Upper lobe of right lung (tissue), 1 donor: Measurements from ENCODE around the gene SYK. TPM values are rescaled to one million over a fixed set of nuclear protein-coding genes. Genes with fewer than 3 reads are reported as not detected.

Source experiments
- ATAC-seq: fragments of 200-7000 bp; cut with Tn5 transposase; one replicate; pipeline ENCODE4 v1.9.1; 2020; ENCODE audit warnings: mild to moderate bottlenecking, moderate library complexity
- DNase-seq: peaks from one replicate; pipeline ENCODE4 v3.0.0-alpha.2; 2020
- H3K27ac ChIP-seq: fragments of 200-600 bp; one replicate; pipeline ENCODE4 v1.8.0; 2022
- H3K27me3 ChIP-seq: fragments of 200-600 bp; one replicate; pipeline ENCODE4 v1.8.0; 2022; ENCODE audit warnings: mild to moderate bottlenecking
- H3K36me3 ChIP-seq: fragments of 200-600 bp; one replicate; pipeline ENCODE4 v1.8.0; 2022
- H3K4me1 ChIP-seq: fragments of 200-600 bp; one replicate; pipeline ENCODE4 v1.8.0; 2022
- H3K4me3 ChIP-seq: fragments of 200-600 bp; one replicate; pipeline ENCODE4 v1.8.0; 2022; ENCODE audit warnings: mild to moderate bottlenecking
- H3K9me3 ChIP-seq: fragments of 200-600 bp; one replicate; pipeline ENCODE4 v1.8.0; 2022
- CTCF ChIP-seq: fragments of 200-600 bp; IDR thresholded peaks from one replicate; pipeline ENCODE4 v1.8.0; 2022; ENCODE audit warnings: antibody characterized with exemption
- intact Hi-C: fragments of 100-400 bp; cut with DNase I; formaldehyde crosslinking; loops from one replicate; pipeline ENCODE4 v1.11.0; 2022
- total RNA-seq: library from RNA; stranded (reverse); fragmentation: NEBNext Ultra II Directional; extraction: Animal tissue kit (Norgen Biotek cat#: 25700); gene quantifications from one replicate; pipeline ENCODE4 v1.2.1, GENCODE V29; 2021
- donor health status: DM: no; HTN: yes; CAD: no; lungs with severe emphysema.

Gene SYK
- total RNA-seq, 1 donor from 2014 or later, result 63.8 TPM

DNA sequence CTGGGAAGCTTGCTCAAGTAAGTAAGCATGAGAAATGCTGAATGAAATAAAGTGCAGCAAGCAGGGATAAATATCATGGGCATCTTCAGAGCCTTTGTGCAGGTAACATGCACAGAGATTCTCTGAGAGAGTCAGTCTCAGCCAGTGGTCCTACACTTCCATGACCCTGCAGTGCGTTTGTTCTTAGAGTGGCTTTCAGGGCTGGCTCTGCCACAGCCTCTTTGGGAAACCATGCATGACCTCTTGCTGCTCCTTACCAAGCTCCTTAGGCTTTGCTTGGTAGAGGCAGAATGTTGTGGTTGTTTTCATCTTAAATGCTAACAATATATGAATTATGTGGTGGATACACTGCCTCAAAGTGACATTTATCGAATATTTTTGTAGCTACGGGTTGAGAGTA is 5.4 kb downstream of the SYK start:
- H3K9me3 ChIP-seq, result no peaks in the 10 kb centered on the region
- intact Hi-C loops, result no loop called here
- no peaks in the 10 kb centered on the region for H3K36me3 ChIP-seq
- H3K27ac ChIP-seq, result no peak overlapping the region
- no peak for DNase-seq
- no peak for ATAC-seq
- no peak overlapping the region for H3K4me3 ChIP-seq
- no peaks in the 10 kb centered on the region for H3K4me1 ChIP-seq
- TF ChIP-seq CTCF, result no peak
- peaks cover 3% of the 10 kb centered on the region for H3K27me3 ChIP-seq

DNA sequence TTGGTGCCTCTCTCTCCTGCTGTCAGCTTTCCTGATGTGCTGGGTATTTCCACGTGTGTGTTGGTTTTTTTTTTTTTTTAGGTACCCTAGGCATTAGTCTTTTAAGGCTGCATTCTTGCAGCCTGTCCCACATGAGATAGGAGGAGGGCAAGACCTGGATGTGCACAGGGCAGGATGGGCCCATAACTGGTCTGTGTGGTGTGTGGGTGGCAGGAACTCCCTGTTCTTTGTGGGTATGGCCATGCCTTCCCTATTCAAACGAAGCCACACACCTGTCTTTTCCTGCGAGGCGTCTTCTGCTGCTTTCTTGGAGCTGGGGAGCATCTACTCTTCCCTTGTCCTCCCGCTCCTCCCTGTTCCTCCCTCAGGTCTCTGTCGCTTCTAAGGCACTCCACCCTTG is 6.8 kb downstream of the SYK start:
- no peak overlapping the region for H3K27ac ChIP-seq
- intact Hi-C loops, result no loop called here

GRCh38 chr9:90808890-90809685 is 7.5 kb downstream of the SYK start:
- no peaks in the 10 kb centered on the region for H3K9me3 ChIP-seq
- H3K27ac ChIP-seq, result no peak overlapping the region
- no peaks in the 10 kb centered on the region for H3K4me1 ChIP-seq
- TF ChIP-seq CTCF, result no peak
- DNase-seq (no peak), ATAC-seq (peak; percentile 94)
- intact Hi-C loops, result no loop called here
- H3K27me3 ChIP-seq, result no peaks in the 10 kb centered on the region
- no peaks in the 10 kb centered on the region for H3K36me3 ChIP-seq
- H3K4me3 ChIP-seq, result no peak overlapping the region

More for the DNA sequence above, 6.8 kb downstream of the SYK start:
- ATAC-seq (peak; percentile 52), DNase-seq (no peak)
- Histone ChIP-seq H3K4me1 (no peaks in the 10 kb centered on the region), H3K27me3 (no peaks in the 10 kb centered on the region), H3K4me3 (no peak overlapping the region), H3K9me3 (no peaks in the 10 kb centered on the region), H3K36me3 (no peaks in the 10 kb centered on the region)
- TF ChIP-seq CTCF, result no peak

GRCh38 chr9:90810691-90811090 is 9.1 kb downstream of the SYK start:
- Histone ChIP-seq H3K27ac (no peak overlapping the region), H3K36me3 (no peaks in the 10 kb centered on the region), H3K9me3 (no peaks in the 10 kb centered on the region), H3K4me1 (peaks cover 14% of the 10 kb centered on the region), H3K4me3 (no peak overlapping the region), H3K27me3 (no peaks in the 10 kb centered on the region)
- no peak for DNase-seq
- intact Hi-C loops, result no loop called here
- no peak for ATAC-seq
- TF ChIP-seq CTCF, result no peak

GRCh38 chr9:90813046-90813445 is 11.4 kb downstream of the SYK start:
- Histone ChIP-seq H3K4me3 (no peak overlapping the region), H3K36me3 (no peaks in the 10 kb centered on the region), H3K27ac (no peak overlapping the region), H3K4me1 (peaks cover 14% of the 10 kb centered on the region), H3K9me3 (no peaks in the 10 kb centered on the region), H3K27me3 (no peaks in the 10 kb centered on the region)
- ATAC-seq (no peak), DNase-seq (no peak)
- intact Hi-C loops, result no loop called here
- no peak for TF ChIP-seq CTCF
